ENCODE results near the gene OR10A6.

Gene OR10A6

GRCh38 chr11:7968686-7969085, 37.6 kb upstream of the OR10A6 start:
- no peak for TF ChIP-seq CTCF (conservative IDR thresholded peaks at IDR 0.05; ENCODE audit: low read depth)
- ChIA-PET CTCF (interaction anchor here (0.8 kb wide), 2 partner anchors 9 to 18 kb away, joined by 3 to 5 read pairs; no protein-coding TSS in a partner anchor), POLR2A (ENCODE audit: low non-redundant PET) (no interaction called here)
- no peak for DNase-seq (ENCODE audit: low spot score)
- no peak overlapping the region for H3K27ac ChIP-seq

- H3K27ac ChIP-seq = no peak overlapping the region
- no peak for DNase-seq (ENCODE audit: low spot score)
- CTCF ChIA-PET = interaction anchor here (0.6 kb wide), 1 partner anchor 215 kb away, joined by 3 read pairs; no protein-coding TSS in a partner anchor
- POLR2A ChIA-PET (ENCODE audit: low non-redundant PET) = no interaction called here
- no peak for TF ChIP-seq CTCF (conservative IDR thresholded peaks at IDR 0.05; ENCODE audit: low read depth)
Measured at GRCh38 chr11:7967826-7968225, 36.8 kb upstream of the OR10A6 start.

- no peak overlapping the region for H3K27ac ChIP-seq
- DNase-seq (ENCODE audit: low spot score) = no peak
- CTCF ChIA-PET = no interaction called here
- no peak for TF ChIP-seq CTCF (conservative IDR thresholded peaks at IDR 0.05; ENCODE audit: low read depth)
- POLR2A ChIA-PET (ENCODE audit: low non-redundant PET) = no interaction called here
Measured at GRCh38 chr11:7967097-7967496, 36.0 kb upstream of the OR10A6 start.

GRCh38 chr11:7965386-7965785, 34.3 kb upstream of the OR10A6 start, which contains the start of gene NLRP10:
NLRP10 (minus strand) TSS chr11:7965447; CDS start chr11:7963495, 1,952 bp downstream.
- no peak within 1 kb of the TSS for H3K27ac ChIP-seq
- no peak for TF ChIP-seq CTCF (conservative IDR thresholded peaks at IDR 0.05; ENCODE audit: low read depth)
- CTCF ChIA-PET = no interaction called here
- DNase-seq (ENCODE audit: low spot score) = peak; percentile 45
- POLR2A ChIA-PET (ENCODE audit: low non-redundant PET) = no interaction called here

- CTCF ChIA-PET = no interaction called here
- POLR2A ChIA-PET (ENCODE audit: low non-redundant PET) = no interaction called here
- TF ChIP-seq CTCF (conservative IDR thresholded peaks at IDR 0.05; ENCODE audit: low read depth) = no peak
- no peak overlapping the region for H3K27ac ChIP-seq
- DNase-seq (ENCODE audit: low spot score) = no peak
Measured at GRCh38 chr11:7964873-7965272, 33.8 kb upstream of the OR10A6 start.

- no peak overlapping the region for H3K27ac ChIP-seq
- DNase-seq (ENCODE audit: low spot score) = no peak
- ChIA-PET POLR2A (ENCODE audit: low non-redundant PET) (no interaction called here), CTCF (no interaction called here)
- no peak for TF ChIP-seq CTCF (conservative IDR thresholded peaks at IDR 0.05; ENCODE audit: low read depth)
Measured at GRCh38 chr11:7964261-7964660, 33.2 kb upstream of the OR10A6 start.

GRCh38 chr11:7955191-7955590, 24.1 kb upstream of the OR10A6 start:
- TF ChIP-seq CTCF (conservative IDR thresholded peaks at IDR 0.05; ENCODE audit: low read depth) = no peak
- CTCF ChIA-PET = no interaction called here
- DNase-seq (ENCODE audit: low spot score) = no peak
- POLR2A ChIA-PET (ENCODE audit: low non-redundant PET) = no interaction called here
- H3K27ac ChIP-seq = no peak overlapping the region
